HG02610 (cell line): ENCODE results near the gene GPR142.

ENCODE experiments used
- ATAC-seq: cut with Tn5 transposase; IDR thresholded peaks from one replicate; pipeline ENCODE4 v1.9.1; 2021; ENCODE audit warnings: mild to moderate bottlenecking, moderate library complexity; ENCODE audit not compliant: unreplicated experiment

Gene GPR142

GRCh38 chr17:74367206-74367605, at the start of gene GPR142:
Gene GPR142, plus strand, starts transcription at chr17:74367506. Its CDS starts 2,035 bp downstream, at chr17:74369541.
- ATAC-seq, result no peak

DNA sequence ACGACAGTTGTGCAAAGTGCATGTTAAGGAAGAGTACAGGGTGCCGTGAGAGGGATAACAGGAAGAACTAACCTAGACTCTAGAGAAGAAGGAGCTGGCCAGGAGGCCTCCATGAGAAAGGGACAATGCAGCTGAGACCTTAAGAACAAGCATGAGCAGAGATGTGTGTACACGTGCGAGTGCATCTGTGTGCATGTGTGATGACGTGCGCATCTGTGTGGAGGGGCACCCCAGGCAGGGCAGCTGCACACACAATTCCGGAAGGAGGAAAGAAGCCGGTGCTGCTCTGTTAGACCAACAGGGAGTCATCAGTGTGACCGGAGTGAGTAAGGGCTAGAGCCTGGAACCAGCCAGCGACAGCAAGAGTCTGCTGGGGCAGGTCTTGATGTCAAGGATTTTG, 48.9 kb upstream of the GPR142 start:
- no peak for ATAC-seq

DNA sequence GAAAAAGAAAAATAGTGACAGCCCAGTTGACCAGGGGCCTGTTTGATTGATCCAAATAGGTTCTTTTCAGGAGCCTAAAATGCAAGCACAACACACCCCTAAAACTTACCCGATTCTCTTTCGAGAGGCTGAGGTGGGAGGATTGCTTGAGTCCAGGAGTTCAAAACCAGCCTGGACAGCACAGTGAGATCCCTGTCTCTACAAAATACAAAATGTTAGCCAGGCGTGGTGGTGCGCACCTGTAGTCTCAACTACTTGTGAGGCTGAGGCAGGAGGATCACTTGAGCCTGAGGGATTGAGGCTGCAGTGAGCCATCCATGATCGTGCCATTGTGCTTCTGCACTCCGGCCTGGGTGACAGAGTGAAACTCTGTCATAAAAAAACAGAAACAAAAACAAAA, 42.8 kb upstream of the GPR142 start:
- no peak for ATAC-seq

DNA sequence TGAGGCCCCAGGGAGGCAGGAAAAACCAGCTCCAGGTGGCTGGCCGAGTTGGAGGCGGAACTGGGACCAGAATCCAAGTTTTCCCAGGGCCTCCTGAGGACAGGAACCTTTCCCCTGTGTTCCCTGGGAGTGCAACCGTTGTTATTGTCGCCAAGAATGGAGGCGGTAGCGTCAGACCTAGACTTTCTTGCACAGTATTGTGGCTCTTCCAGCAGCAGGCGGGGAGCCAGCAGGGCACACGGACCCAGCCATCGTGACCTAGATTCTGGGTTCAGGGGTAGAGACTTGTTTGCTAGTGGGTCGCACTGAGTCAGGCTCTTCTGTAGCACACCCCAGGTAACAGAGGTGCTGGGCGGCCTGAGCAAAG, 41.9 kb upstream of the GPR142 start:
- no peak for ATAC-seq

DNA sequence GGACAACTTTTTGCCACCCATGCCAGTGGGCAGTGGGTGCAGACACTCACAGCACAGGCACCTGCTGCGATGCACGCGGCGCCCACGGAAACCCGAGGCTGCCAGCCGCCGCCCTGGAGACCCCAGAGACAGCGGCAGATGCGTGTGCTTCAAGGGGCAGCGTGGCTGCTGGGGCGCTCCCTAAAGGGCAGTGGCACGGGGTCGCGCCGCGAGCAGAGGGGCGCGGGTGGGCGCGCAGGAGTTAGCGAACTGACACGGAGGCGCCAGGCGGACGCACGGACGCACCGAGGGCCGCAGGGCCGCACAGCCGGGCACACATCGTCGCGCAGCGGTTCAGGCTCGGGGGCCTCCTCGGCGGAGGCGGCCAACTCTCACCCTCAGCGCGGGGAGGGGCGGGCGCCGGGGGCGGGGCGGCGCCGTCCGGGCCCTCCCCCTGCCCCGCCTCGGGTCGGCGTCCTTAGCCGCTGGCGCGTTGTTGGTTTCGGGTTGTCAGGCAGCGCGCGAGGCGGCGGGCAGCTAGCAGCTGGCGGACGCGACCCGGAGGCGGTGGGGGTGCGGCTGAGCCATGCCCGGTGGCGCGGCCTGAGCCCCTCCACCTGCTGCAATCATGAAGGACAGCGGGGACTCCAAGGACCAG, 41.4 kb upstream of the GPR142 start, which contains the start of gene KIF19:
Gene KIF19 (plus strand): TSS at position 484 of the 637 bp plus-strand sequence. CDS start 124 bp downstream, at position 608.
- ATAC-seq, result no peak

DNA sequence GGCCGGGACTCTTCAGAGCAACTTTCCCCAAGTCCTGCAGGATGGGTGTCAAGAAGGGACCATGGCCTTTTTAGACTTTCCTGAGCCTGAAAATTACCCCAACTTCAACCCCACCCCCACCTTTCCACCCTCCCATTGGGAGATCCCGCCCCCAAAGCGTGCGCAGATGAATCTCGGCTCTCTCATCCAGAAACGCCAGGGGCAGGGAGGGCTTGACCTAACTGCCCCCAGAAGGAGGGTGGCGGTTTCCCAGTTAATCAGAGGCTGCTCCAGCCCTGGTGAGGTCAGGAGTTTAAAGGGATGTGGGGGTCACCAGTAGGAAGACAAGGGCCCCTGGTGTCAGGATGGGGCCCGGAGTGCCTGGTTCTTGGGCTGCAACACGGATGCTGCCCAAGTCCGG, 40.8 kb upstream of the GPR142 start:
- ATAC-seq, result no peak

DNA sequence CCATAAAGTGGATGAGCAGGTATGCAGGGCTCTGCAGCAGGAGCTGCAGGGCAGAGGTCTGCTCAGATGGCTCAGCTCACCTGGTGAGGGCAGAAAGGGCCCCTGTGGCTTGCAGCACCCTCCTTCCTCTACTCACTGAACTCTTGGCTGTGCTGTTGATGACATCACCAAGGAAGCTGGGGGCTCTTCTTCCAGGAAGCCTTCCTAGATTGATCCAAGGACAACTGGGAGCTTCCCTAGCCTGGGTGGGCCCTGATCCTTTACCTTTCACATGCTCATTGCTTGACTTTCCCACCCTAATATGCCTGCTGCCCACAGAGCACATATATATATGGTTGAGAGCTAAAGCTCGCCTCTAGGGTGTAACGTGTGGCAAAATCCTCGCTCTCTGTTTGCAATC, 38.8 kb upstream of the GPR142 start:
- no peak for ATAC-seq

GRCh38 chr17:74329378-74329777, 37.9 kb upstream of the GPR142 start:
- no peak for ATAC-seq

- no peak for ATAC-seq
Observed at GRCh38 chr17:74330446-74330845, 36.9 kb upstream of the GPR142 start.

- no peak for ATAC-seq
Observed at GRCh38 chr17:74332017-74332650, 35.2 kb upstream of the GPR142 start.

DNA sequence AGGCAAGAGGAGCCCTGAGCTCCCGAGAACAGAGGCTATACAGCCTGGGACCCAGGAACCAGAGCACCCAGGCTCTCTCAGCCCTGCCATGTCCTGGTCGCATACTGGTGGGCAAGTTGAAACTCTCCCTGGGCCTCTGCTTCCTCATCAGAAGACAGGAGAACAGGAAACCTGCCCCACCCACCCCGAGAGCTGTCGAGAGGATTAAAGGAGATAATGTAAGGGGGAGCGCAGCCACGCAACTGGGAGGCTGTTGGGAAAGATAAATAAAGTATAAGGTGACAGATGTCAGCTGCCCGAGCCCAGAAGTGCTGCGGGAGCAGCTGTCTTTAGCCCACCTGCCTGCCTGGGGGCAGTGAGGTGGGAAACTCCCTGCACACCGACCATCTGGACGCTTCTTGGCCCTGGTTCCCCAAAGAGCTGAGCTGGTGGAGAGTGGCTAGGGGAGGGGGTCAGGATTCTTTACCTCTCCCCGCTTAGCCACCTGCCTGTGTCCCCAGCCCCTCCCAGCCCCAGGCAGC, 34.5 kb upstream of the GPR142 start:
- ATAC-seq, result no peak

- ATAC-seq, result no peak
Observed at GRCh38 chr17:74334393-74335039, 32.8 kb upstream of the GPR142 start.

DNA sequence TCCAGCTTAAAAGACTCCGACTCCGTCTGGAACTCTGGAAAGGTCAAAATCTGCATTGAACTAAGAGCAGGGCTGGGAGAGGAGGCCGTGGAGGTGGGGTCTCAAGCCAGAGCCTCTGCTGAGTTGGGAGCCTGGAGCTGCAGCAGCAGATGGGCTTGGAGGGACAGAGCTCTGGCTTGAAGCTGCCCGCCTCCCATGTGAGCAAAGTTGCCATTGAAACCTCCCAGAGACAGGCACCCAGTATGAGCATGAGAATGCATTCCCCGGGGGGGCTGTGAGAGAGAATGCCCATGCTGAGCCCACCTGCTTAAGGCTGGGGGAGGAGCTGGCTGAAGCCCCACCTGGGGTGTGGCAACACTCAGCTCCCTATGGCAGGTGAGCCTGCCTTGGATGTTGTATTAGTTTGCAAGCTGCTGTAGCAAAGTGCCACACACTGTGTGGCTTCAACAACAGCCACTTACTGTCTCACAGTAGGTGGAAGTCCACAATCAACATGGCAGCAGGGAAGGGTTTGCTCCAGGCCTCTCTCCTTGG, 31.7 kb upstream of the GPR142 start:
- no peak for ATAC-seq

DNA sequence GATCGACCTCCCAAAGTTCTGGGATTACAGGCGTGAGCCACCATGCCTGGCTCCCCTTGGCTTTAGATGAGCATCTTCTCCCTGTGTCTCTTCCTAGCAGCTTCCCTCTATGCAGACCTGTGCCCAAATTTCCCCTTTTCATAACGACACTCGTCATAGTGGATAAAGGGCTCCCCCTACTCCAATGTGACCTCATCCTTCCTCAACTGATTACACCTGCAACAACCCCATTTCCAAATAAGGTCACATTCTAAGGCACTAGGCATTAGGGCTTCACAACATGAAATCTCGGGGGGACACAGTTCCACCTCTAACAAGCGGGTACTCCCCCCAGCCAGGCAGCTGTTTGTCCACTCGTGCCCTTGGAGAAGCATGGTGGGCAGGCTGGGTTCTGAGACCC, 31.0 kb upstream of the GPR142 start:
- no peak for ATAC-seq

- no peak for ATAC-seq
Observed at GRCh38 chr17:74337834-74338500, 29.3 kb upstream of the GPR142 start.

DNA sequence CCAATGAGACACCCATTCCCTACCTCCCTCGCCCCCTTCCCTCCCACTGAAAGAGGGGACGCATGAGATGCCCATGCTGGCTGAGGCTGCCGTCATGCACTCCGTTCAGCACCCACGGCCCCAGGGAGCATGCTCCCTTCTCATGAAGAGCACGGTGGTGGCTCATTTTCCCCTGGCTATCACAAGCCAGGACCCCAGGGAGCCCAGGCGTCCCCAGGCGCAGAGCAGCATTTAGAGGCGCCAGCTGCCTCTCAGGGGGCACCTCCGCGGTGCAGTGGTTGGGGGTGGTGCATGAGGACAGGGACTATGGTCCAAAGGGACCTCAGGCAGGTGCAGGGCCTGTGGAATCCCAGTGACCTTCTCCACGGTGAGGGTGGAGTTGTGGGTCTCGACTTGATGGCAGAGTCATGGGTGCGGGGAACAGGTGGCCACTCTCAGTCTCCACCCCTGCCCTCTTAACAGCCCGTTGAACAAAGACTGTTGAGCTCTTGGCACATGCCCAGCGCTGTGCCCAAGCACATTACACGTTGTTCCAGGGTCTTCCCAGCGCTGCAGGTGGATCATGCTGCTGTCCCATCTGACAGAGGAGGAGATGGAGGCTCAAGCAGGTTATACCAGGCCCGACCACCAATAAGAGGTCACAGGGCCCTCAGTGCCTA, 27.6 kb upstream of the GPR142 start:
- no peak for ATAC-seq

GRCh38 chr17:74340470-74341023, 26.8 kb upstream of the GPR142 start:
- no peak for ATAC-seq

- no peak for ATAC-seq
Observed at GRCh38 chr17:74342224-74342623, 25.1 kb upstream of the GPR142 start.

DNA sequence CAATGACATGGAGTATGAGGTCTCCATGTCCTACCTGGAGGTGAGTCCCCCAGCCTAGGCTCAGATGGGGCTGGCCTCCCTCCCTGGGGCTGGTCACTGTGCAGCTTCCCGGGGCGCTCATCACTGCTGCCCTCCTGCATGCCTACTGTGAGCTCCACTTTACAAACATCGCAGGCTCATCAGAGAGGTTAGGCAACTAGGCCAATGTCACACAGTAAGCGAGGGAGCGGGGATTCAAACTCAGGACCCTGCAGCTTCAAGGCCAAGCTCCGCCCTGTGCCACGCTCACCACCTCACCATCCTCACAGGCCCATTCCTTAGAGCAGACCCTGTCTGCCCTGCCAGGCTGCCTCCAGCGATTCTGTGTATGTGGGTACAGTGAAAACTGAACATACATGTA, 24.2 kb upstream of the GPR142 start:
- ATAC-seq, result no peak

DNA sequence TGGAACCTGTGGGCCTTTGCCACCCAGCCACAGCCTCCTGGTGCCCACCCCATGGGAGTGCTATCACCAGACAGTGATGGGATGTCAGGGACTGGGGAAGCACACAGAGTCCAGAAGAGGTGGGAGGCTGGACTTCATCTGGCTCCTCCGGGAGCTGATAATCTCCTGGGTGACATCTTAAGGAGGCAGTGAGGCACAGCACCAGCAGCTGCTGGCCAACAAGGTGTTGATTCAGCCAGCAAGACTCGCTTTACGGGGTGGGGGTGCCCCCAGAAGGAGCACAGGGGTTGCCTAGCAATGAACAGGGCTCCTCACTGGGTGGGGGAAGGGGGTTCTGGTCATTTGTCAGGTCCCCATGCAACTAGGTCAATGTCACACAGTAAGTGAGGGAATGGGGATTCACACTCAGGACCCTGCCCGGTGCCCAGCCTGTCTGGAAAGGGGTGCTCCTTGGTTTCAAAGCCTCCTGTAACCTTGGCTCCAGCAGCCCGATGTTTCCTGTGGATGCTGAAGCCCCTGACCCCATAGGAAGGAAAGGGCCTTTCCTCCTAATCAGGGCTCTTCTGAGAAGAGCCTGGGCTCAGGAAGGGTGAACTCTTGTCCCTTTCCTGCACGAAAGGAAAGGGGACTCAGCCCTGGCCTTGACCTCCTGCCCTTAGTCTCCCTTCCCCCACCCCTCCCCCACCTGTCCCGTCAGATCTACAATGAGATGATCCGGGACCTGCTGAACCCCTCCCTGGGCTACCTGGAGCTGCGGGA, 23.6 kb upstream of the GPR142 start:
- no peak for ATAC-seq
